ENCODE measurements around the gene TNS1.

Gene TNS1

GRCh38 chr2:217909156-217909820 lies 93.5 kb downstream of the TNS1 start:
- DNase-seq, result no peak

DNA sequence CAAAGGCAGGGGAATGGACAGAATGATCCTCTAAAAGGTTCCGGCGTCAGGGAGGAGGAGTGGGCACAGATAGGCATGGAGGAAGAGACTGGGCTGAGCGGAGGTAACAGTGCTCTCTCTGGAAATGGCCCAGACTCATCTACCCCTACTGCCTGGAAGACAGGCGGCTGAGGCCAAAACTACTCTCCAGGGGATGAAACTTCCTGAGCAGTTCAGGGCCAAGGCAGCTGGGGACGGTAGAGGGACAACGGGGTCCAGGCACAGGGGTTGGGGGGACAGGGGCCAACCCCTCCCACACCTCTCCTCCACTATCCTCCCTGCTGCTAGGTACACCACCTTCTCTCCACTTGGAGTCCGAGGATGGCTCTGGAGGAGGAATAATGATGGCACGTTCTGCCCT lies 94.3 kb downstream of the TNS1 start:
- DNase-seq, result no peak

DNA sequence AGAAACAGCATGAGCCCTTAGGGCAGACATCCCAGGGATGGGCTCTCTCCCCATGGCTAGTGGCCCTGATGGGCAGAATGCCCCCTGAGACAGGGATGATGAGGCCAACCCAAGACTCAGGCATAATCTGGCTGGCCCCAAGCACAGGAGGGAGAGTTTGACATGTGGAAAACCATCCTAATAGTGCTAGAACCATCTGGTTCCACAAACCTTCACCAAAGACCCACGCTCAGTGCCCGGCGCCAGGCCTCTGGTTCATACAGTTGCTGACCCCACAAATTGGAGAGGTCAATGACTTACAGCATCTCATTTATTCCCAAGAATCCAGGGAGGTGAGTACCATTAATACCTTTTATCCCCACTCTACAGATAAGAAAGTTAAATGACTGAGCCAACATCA lies 95.5 kb downstream of the TNS1 start:
- no peak for DNase-seq

DNA sequence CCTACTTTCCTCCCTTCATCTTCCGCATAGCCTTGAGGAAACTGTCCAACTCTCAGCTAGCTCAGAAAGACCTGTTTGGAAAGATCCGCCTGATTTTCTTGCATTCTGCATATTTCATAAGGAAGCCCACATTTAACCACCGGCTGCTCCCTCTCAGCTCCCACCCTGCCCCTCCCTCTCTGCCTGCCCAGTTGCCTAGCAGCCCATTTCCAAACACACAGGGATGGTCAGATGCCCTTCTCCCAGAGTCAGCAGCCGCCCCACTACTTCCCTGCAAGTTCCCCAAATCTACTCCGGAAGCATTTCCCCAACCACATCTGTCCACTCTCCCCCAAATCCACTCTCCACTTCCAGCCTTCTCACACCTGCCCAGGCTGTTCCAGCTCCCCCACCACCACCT lies 96.0 kb downstream of the TNS1 start:
- no peak for DNase-seq

DNA sequence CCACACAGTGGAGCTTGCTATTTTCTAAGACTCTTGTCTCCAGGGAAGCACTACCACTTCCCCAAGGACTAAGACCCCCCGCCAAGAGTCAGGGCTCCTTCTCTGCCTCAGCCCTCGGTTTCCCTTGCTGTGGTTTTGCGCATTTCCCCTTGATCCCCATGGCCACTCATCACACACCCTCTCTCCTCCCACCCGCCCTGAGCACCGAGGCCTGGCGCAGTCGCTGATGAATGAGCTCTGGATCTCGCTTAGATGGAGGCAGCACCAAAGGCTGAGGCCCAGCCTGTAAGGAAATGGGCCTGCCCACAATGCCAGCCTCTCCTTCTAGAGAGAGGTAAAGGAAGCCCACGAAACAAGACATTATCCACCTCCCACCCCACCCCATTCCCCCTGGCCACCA lies 96.9 kb downstream of the TNS1 start:
- DNase-seq, result no peak

DNA sequence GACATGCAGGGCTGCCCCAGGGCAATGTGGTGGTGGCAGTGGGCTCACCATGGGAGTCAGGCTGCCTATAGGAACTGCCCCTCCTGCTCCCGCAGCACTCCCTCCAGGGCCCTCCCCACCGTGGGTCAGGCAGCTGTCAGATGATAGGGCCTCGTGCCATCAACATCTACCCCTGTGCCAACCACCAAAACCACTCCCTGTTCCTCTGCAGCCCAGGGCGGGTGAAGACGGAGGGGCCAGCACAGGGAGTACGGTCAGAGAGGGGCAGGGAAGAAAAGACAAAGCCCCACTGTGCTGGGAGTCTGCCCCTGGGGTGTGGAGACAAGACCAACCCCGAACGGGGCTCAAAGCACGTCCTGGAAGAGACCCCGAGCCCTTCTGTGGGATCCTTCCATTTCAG lies 97.4 kb downstream of the TNS1 start:
- no peak for DNase-seq

GRCh38 chr2:217904614-217904965 lies 98.2 kb downstream of the TNS1 start:
- no peak for DNase-seq

- DNase-seq, result no peak
Observed at GRCh38 chr2:217903859-217904613, 98.8 kb downstream of the TNS1 start.

DNA sequence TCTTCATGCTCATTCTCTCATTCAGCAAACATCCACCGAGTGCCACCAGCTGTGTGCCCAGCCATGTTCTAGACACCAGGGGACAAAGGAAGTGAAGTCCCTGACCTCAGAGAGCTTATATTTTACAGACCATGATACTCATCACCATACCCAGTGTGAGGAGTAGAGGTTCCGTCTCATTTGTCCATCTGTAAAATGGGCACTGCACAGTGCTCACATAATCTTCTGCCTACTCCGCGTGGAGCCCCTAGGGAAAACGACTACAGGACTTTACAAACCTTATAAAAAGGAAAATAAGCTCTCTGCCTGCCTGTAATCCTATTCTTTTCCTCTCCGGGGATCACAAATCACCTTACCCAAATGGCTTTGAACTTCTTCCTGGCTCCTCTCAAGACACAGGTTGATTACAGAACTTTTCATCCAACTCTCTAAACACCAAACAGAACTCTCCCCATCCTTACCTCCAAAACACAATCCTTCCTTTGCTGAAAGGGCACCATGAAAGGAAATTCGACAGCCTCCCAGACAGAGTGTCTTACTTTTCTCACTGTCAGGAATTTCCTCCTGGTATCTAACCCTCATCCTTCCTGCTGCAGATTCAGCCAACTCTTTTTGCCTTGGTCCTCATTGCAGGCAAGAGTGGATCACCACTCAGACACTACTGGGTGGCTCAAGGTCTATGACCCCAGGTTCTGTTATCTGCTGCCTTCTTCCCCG lies 99.5 kb downstream of the TNS1 start:
- DNase-seq, result no peak

DNA sequence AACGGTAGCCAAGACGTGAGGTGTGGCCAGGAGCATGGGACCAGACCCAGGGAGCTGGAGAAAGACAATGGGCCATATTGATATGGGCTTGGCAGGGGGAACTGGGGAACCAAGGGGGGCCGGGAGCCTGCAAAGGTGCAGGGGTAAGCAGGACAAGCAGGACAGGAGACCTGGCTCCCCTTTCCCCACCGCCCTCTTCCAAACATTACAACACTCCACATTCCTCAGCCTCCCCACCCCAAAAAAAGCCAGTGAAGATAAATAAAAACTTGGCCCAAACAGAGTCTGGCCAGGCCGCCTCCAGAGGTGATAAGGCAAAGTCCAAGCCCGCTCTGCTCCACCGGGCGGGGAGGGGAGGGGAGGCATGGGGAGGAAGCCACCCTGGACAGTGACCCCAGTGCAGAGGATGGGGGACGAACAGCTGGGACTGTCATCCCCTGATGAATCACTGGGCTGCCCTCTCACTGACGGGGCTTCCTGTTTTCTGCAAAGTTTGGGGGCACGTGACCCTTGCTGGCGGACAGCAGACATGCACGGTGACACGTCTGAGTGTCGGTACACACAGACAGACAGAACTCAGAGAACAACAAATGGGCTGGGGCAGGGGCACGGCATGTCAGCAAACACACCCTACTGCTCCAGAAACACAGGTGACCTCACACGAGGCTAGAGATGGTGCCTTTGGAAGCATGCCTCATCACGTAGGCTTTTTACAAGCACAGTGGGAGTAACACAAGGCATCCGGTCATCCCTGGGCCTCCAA lies 100.2 kb downstream of the TNS1 start:
- DNase-seq, result no peak

GRCh38 chr2:217901835-217902378 lies 100.9 kb downstream of the TNS1 start:
- DNase-seq, result no peak

DNA sequence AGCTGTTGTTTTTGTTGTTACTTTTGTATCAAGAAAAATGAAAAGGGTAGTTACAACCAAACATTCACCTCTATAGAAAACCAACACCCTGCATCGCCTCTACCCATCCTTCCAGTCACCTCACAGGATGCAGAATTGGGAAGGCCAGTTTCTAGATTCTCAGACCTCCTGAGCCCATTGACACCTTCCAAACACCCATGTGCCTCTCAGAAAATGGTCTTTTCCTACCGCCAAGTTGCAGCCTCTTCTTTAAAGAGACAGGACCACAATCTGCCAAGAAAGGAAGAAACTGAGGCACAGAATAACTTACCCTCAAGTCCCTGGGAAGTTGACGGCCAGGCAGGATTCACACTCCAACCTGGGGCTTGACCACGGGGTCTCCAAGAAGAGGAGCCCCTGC lies 101.4 kb downstream of the TNS1 start:
- DNase-seq, result no peak

- no peak for DNase-seq
Observed at GRCh38 chr2:217900780-217901360, 101.9 kb downstream of the TNS1 start.

DNA sequence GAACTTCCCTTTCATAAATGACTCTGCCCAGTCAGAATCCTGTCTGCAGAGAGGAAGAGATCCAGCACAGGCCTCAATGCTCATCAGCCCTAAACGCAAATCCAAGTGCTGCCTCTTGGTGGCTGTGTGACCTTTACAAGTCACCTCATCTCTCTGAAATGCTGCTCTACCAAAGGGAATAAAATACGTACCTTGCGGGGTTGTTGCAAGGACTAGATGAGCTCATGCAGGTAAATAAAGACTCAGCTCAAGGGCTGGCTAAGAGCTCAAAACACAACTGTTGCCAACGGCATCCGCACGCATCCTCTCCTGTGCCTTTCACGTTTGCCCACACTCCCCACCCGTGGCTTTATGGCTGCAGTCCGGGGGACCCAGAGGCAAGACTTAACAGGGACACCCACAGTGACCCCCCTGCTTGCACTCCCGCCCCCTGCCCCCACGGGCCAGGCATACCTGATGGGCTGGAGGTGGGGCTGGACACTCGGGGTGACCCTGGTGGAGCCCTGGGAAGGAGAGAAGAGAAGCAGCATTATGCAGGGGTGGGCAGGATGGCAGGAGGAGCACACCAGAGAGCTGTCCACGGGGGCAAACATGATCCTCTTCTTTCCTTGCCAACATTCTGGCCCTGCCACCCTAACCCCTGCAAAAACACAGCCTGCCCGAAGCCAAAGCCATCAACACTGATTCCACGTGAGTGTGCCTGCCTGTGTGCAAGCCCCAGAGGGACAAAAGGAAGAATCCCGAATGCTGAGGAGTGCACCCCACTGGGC lies 102.6 kb downstream of the TNS1 start:
- no peak for DNase-seq

DNA sequence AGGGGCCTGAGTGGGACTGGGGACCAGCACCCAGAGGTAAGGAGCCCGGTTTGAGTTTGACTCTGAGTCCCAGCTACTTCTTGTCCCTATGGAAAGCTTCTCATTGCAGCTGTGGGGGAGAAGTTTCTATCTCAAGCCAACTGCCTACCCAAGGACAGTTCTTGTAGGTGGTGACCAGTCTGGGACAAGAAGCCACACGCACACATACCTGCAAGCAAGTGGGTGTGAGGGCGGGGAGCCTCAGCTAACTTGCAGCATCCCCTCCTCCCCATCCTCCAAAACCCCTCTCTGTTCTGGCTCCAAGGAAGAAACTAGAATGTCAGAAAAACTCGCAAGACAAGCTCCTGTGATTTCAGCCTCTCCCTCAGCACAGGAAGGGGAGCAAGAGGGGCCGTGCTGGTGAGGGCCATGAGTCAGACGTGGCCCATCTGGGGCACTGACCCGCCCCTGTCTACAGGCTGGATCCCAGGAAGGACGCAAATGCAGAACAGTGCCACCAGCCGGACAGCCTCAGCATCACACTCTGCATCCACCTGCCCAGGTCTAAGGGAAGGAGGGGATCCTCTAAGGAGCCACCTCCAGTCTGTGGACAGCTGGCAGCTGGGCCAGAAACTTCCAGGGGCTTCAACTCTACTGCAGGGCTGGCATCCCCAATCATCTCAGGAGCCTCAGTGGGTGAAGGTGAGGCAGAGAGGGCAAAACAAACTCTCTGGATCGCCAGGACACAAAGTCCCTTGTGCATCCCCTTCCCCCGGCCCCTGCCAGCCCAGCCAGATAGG lies 103.4 kb downstream of the TNS1 start:
- DNase-seq, result peak in 1 of 2 donors; percentile 6

- no peak for DNase-seq
Observed at GRCh38 chr2:217897816-217898806, 104.7 kb downstream of the TNS1 start.

DNA sequence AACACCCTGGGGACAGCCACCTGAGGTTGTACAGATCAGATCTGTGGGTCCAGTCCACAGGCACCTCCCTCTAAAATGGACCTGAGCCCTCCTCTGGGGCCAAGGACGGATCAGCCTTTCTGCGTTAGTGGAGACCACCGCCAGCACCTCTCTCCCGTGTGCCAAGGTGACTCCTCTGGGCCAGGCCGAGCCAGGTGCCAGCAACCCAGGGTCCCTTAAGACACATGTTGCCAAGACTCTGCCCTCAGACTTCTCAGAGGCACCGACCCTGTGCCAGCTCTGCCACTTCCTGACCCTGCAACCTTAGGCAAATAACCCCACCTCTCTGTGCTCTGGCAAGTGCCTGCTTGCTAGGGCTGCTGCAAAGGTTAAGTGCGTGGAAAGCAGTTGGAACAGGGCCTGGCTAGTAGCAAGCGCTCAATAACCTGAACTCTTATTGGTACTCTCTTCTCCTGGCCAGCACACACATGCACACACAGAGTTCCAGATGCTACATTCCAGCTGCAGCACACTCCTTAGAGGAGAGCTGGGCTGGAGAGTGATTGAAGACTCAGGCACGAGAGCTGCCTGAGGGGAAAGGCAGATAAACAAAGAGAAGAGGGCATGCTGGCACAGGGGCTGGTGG lies 105.6 kb downstream of the TNS1 start:
- no peak for DNase-seq

GRCh38 chr2:217895070-217895635 lies 107.6 kb downstream of the TNS1 start:
- no peak for DNase-seq

GRCh38 chr2:217893440-217893839 lies 109.4 kb downstream of the TNS1 start:
- no peak for DNase-seq
